HT1080 (cell line): ENCODE measurements around the gene TMEM191C. TPM values are rescaled to one million over a fixed set of nuclear protein-coding genes. Genes with fewer than 3 reads are reported as not detected.
"Not testable (repeated sequence)": the region's sequence is repeated elsewhere in the genome, so short reads cannot be mapped to it uniquely, and the experiment has no call there.

Experiments used
- DNase-seq: peaks from one replicate; pipeline ENCODE4 v3.0.0-alpha.2; 2015; ENCODE audit warnings: low read depth
- total RNA-seq: library from RNA; depleted of rRNA; stranded (reverse); fragments of >200 nt; shearing (Covaris generic); gene quantifications from 2 replicates; pipeline ENCODE4 v1.2.3, GENCODE V29; 2014

TMEM191C gene
- total RNA-seq, 1 experiment from 2014 or later = 2.7 TPM

DNA sequence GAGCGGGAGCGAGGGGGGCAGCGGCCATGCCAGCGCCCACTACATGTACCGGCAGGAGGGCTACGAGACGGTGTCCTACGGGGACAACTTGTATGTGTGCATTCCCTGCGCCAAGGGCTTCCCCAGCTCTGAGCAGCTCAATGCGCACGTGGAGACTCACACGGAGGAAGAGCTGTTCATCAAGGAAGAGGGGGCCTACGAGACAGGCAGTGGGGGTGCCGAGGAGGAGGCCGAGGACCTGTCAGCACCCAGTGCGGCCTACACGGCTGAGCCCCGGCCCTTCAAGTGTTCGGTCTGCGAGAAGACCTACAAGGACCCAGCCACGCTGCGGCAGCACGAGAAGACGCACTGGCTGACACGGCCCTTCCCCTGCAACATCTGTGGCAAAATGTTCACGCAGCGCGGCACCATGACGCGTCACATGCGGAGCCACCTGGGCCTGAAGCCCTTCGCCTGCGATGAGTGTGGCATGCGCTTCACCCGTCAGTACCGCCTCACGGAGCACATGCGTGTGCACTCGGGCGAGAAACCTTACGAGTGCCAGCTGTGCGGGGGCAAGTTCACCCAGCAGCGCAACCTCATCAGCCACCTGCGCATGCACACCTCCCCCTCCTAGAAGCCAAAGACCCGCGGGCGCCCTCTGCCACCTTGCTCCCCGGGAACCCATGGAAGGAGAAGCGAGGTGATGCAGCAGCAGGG is 20.9 kb upstream of the TMEM191C start:
- DNase-seq = no peak

DNA sequence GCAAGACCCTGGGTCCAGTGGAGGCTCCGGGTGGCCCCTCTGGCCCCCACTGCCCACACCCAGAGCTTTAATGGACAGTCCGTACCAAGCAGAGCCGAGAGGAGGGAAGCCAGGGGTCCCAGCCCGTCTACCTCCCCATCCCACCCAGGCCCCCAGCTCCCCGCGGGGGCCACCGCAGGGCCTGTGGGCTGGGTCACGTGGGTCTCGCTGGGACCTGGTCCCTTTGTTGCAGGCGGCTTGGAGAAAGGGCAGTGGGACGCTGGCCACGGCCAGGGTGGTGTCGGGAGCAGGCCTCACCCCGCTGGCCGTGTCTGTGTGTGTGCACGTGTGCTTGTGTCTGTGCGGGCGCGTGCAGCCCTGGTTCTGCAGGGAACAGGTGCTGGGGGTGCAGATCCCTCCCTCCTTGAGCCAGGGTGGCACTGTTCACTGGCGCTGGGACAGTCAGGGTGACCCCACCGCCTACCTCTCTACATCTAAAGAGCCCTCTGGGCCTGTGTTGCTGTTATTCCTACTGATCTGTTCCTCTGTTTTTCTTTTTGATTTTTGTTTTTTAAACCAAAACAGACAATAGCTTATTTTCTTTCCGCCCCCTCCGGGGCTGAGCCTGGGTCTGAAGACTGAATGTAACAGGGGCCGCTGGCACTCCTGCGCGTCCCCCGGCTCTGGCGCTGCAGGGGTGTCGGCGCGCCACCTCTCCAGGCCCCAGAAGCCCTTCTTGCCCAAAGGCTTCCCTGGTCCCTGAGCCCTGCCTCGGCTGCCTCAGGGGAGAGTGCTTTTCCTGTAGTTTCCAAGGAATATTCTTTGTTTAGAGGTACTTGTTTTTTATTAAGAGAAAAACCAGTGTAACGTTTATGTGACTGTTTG is 20.1 kb upstream of the TMEM191C start:
- DNase-seq = no peak

DNA sequence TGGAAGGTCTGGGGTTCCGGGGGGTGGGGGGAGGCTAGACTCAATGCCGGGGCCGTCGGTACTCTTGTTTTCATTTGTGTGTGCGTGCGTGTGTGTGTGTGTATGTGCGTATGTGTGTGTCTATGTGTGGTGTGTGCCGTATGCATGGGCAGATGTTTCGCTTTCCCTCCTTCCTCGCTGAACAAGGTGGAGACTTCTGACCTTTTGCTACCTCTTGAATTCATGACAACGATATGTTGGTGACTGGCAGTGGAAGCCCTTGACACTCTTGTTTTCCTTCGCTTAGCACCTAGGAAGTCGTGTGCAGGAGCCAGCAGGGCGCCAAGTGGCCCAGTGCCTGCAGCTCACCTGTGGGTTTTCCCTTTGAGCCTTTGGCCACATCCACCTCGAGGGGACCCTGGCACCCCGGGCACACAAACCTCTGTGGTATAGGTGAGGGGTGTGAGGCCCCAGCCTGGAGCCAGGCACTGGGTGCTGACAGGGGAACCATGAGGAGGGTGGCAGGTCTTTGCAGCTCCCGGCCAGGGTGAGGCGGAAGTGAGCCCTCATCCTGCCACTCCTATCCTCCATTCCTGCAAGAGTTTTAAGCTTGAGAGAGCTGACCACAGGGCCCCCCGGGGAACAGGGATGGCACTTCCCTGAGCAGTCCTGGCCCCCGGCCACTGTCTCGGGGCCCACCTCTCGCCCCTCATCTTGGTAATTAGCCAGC is 19.3 kb upstream of the TMEM191C start:
- no peak for DNase-seq

DNA sequence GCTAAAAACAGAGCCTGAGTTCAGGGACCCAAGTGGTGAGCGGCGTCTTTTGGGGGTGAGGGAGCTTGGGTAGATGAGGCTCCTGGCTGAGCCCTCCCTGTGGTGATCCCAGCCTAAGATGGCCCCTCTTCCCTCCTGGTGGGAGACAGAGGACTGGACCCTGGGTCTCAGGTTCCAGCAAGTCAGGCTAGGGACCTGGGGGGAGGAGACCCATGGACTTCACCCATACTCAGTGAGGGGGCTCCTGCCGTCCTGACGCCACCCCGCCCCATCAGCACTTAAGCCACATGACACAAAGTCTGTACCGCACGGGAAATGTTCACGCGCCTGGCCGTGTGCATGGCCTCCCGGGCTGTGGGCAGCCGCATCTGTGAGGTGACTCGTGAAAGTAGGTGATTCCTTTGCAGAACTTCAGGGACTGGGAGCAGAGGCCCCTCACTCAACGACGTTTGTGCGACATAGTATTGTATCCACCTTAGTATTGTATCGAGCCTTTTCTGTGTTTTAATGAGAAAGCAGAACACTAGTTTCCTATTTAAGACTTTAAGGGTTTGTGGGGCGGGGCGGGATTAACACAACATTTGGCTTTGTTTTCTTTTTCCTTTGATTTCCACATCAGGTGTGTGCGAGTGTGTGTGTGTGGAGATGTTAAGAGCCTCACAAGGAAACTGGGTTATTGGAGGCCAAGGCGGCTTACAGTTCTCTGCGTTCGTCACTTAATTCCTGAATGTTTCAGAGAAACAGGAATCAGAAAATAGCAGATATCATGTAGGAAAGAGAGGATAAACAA is 18.4 kb upstream of the TMEM191C start:
- no peak for DNase-seq

DNA sequence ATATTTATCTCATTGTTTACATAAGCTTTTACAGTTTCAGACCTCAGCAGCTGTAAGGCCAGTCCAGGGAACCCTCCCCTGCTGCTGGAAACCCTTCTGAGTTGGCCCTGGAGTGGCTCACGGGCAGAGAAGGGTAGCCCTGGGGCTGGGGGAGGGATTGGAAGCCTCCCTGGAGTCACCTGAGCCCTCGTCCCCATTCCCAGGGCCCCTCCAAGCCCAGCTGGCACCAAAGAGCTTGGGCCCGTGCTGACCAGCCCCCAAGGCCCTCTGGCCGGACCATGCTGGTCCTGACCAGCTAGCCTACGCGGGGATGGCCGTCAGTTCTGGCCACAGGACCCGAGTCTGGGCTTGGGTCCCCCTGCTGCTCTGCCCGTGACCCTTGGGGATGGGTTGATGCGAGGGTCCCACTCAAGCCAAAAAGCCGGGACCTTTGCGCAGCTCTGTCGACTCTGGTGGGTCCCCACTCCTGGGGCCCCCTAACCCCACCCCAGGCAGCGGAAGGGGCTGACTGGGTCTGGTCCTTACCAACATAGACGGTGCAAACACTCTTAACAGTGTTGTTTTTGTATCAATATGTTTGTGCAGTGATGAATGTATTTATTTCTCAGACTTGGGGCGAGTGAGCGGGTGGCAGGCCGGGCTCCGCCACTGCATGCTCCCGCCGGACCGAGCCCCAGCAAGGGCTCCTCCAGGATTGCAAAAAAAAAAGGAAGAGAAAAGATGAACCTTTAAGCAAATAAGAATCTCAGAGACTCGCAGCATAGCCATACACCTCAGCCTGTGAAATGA is 17.5 kb upstream of the TMEM191C start:
- DNase-seq = no peak

DNA sequence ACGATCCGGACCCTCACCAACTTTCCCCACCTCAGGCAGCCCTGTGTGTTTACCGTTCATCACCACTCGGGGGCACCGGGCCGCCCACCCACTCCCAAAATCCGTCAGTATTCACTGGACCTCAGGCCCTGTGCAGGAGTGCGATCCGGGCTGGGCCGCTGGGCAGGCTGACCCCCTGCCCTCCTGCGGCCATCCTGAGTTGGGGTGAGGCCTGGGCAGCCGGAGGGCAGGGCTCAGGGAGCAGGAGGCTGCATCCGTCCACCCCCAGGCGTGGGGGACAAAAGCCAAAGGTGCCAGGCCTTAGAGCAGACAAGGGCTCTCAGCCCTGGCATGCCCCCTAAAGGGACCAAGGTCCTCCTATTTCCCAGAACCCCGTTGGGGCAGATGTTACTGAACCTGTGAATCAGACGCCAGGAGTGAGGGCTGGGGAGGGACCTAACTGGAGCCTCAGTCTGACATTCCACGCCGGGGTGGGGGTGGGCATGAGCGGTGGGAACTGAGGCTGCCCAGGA is 16.8 kb upstream of the TMEM191C start:
- no peak for DNase-seq

DNA sequence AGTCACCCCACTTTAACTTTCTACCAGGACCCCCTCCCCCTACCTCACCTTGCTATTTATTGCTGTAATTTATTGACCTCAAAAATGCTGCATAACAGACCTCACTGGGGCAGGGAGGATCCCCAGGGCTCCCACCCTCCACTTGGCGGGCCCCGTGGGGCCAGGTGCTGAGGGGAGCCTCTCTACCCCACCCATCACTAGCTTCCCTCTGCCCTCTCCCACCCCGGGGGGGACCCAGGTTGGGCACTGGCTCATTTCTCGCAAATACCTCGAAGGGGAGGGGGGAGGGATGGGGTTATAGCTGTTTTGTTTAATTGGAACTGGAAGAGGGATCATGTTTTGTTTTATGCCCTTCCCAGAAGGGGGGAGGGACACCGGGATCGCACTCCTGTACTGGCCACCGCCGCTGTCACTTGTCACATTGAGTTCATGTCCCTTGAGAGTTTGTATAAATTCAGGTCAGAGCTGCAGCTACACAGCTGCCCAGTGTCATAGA is 16.3 kb upstream of the TMEM191C start:
- DNase-seq = no peak

DNA sequence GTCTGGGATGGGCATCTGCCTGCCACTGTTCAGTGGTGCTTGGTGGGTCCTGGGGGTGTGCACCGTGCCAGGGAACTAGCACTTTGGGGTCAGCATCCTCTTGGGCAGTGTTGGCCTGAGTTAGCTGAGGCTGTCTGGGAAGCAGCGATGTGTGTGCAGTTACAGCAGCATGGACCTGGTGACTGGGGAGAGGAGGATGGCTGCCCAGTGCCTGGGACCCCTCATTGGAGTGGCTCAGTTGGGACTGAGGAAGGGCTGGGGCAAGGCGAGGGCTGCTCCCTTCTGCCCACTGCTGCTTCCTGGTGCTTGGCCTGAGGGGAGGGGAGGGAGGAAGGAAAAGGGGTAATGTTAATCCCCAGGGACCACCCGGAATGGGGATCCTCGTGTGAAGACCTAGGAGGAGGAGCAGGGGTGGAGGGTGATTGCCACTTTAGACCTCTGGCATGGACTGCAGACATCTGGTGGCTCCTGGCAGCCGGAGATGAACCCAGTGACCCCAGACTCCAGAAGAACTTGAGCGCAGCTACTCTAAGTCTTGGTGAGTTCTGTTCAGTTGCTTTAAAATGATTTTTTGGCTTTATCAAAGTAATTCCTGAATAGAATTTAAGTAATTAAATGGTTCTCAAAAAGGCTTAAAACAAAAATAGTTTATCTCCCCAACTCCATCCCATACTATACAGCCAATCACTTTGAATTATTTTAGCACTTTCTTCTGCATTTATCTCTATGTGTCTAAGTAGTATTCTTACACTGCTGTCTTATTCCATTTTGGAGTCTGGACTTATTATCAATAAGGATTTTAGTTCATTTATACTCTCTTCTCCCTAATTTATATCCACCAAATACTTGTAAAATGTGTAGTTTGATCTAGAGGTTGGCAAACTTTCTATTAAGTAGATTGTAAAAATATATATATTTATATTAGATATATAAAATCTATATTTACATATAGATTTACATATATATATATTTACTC is 15.4 kb upstream of the TMEM191C start:
- DNase-seq = no peak

DNA sequence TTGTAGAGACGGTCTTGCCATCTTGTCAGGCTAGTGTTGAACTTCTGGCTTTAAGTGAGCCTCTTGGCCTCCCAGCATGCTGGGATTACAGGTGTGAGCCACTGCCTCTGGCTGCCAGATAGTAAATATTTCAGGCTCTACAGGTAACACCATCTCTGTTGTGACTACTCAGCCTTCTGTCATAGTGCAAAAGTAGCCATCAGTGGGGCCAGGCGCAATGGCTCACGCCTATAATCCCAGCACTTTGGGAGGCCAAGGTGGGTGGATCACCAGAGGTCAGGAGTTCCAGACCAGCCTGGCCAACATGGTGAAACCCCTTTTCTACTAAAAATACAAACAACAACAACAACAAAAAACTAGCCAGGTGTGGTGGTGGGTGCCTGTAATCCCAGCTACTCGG is 14.5 kb upstream of the TMEM191C start:
- DNase-seq = not testable (repeated sequence)

DNA sequence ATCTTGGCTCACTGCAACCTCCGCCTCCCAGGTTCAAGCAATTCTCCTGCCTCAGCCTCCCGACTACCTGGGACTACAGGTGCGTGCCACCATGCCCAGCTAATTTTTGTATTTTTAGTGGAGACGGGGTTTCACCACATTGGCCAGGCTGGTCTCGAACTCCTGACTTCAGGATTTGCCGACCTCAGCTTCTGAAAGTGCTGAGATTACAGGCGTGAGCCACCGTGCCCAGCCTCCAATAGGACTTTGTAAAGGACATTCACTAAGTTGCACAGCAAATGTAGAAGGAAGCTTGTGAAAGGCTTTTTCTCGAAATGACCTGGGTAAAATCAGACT is 12.2 kb upstream of the TMEM191C start:
- not testable (repeated sequence) for DNase-seq

DNA sequence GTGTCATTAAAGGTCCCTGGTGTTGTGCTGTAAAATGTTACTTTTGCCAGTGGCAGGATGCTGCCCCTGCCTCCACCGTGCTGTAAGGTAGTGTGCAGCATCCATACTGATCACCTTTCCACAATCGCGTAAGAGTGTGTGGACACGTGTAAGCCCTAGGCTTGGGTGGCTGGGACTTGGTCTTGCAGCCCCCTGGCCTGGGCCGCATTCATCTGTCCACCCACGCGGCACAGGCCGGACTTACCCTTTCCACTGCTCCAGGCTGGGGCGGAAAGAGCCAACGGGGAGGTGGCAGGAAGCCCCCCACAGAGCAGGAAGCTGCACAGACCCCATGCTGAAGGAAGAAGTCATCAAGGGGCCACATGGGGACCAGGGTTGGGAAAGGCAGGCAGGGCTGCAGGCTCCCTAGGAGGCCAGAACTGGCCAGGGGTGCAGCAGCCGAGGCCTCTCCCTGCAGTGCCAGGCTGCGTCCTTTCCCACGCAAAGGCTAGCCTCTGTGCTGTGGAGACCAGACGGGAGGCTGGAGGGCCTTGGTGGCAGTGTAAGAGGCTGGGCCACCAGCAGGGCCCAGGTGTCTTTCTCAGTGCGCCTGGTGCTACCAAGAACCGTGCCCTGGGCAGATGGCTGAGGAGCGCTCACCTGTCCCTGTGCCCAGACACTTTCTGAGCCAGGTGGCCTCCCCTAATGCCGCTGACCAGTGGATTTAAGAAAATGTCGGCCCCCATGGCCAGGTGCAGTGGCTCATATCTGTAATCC is 11.7 kb upstream of the TMEM191C start:
- DNase-seq = no peak

DNA sequence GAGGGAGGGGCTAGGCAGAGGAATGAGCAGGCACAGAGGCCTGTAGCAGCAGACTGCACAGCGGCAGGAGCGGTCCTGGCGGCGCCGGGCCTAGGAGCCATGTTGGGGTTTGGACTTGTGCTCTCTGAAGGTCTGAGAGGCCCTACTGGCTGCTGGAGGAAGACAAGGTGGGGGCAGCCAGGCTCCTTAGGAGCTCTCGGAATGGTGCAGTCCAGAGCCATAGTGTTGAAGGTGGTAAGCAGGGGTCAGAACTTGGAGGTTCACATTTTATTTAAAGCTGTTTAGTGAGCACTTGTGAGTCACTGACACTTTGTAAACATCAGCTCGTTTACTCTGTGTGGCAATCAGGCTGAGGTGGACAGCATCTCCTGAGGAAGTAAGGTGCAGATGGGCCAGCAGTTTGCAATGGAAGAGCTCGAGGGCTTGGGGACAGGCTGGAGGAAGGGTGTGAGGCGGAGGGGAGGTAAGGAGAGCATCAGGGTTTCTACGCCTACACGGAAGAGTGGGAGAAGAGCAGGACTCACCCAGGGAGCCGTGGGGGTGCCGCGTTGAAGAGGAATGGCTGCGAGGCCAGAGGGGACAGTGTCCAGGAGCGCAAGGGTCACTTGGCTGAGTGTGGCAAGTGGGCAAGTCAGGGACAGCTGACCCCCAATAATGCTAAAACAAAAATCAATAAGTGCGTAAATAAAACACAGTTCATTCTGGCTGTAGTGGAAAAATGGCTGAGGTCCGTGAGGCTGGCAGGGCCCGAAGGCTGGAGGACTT is 10.0 kb upstream of the TMEM191C start:
- no peak for DNase-seq

DNA sequence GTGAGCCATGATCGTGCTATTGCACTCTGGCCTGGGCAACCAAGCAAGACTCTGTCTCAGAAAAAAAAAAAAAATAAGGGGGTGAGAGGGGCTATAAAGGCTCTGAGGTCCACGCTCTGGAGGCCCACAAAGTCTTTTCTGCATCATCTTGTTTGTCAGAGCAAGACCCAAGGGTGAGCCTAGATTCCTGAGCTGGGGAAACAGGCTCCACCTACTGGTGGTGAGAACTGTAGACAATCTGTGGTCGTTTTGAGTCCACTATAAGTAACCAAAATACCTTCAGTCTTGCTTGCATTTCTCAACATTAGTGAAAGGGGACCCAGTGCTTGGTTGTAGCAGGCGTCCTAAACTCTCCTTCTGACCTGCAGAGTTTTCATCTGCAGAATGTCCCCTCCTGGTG is 4.5 kb upstream of the TMEM191C start:
- DNase-seq = not testable (repeated sequence)

DNA sequence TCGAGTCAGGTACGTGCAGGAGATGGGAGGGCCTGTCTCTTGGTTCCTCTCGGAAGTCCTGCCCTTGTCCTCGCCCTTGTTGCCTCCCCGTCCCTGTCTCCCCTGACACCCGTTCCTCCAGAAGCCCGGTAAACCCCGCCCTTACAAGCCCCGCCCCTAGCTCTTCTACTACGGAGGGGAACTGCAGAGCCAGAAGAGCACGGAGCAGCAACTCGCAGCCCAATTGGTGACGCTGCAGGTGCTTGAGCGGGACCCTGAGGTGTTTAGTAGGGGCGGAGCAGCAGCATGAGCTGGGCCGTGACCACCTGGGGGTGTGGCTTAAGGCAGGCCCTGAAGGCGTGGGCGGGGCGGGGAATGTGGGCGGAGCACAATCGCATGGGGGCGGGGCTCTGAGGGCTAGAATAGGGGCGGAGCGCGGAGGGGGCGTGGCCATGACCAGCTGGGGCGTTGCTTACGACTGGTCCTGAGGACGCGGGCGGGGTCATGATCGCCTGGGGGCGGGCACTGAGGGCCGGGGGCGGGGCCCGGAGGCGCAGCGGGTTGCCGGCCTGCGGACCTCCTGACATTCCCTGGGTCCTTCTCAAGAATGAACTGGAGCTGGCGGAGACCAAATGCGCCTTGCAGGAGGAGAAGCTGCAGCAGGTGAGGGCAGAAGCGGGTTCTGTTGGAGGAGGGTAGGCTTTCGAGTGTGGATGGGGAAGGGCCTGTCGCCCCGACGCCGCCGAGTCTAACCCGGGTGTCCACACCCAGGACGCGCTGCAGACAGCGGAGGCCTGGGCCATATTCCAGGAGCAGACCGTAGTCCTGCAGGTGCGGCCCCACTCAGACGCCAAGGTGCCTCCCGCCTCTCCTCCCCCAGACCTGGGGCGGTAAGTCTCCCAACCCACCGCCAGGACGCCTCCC is 1.3 kb downstream of the TMEM191C start:
- peak; percentile 88 for DNase-seq

DNA sequence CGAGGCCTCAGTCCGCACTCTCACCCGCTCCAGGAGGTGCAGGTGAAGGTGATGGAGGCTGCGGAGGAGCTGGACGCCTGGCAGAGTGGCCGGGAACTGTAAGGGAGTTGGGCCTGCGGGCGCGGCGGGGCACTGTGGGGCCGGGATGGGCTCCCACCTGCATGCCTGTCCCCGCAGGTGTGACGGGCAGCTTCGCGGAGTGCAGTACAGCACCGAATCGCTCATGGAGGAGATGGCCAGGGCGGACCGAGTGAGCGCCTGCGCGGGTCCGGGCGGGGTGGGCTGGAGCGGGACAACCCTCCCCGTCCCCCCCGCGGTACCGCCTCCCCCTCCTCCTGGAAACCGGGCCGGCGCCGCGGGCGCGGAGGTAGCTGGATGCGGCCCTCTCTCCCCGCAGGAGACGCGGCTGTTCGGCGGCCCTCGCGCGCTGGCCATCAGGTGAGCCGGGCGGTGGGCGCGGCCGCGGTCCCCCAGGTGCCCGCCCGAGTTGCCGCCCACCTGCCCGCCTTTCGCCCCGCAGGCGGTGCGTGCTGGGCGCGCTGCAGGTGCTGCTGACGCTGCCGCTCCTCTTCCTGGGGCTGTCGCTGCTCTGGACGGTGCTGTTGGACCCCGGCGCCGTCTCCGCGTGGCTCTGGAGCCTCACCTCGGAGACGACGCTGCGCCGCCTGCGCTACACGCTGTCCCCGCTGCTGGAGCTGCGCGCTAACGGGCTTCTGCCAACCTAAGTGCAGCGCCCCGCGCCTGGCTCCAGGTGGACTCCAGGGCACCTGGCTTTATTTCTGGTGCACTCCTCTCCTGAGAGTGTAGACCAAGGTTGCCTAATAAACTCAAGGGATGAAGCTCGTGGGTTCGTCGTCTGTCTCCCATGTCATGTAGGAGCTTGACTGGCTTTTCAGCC is 2.2 kb downstream of the TMEM191C start:
- not testable (repeated sequence) for DNase-seq
